Panc1 (cell line): ENCODE results near the gene CDHR4. TPM values are rescaled to one million over a fixed set of nuclear protein-coding genes. Genes with fewer than 3 reads are reported as not detected.

Experiments
- ATAC-seq: fragments of 200-7000 bp; cut with Tn5 transposase; 2 replicates; pipeline ENCODE4 v1.9.1; 2020; ENCODE audit warnings: mild to moderate bottlenecking, moderate library complexity
- BruUV-seq: library from RNA; stranded (reverse); fragments of 400-500 nt; replicated peaks from 2 replicates; lab custom pipeline; 2021; lab: Mats Ljungman, UMichigan
- CTCF ChIA-PET: fragments of 300-600 bp; sonication (Branson Sonifier 250); formaldehyde crosslinking; loops from one replicate; lab custom pipeline; 2022; ENCODE audit warnings: antibody characterized with exemption; lab: Charles Lee
- POLR2A ChIA-PET: fragments of 300-600 bp; sonication (Branson Sonifier 250); formaldehyde crosslinking; loops from one replicate; lab custom pipeline; 2022; ENCODE audit warnings: antibody characterized with exemption; lab: Charles Lee
- DNase-seq: peaks from one replicate; pipeline ENCODE4 v3.0.0-alpha.2; 2010; ENCODE audit warnings: low read depth, low spot score
- H3K27ac ChIP-seq: 2 replicates; pipeline ENCODE4 v1.5.1; 2011; ENCODE audit warnings: mild to moderate bottlenecking, low read length, inconsistent platforms
- H3K27me3 ChIP-seq: fragments of 200-500 bp; sonication (Bioruptor generic); 2 replicates; pipeline ENCODE4 v1.6.0; 2014; ENCODE audit warnings: low read length, inconsistent platforms; ENCODE audit not compliant: control insufficient read depth, insufficient read depth
- H3K36me3 ChIP-seq: fragments of 200-500 bp; sonication (Bioruptor generic); 2 replicates; pipeline ENCODE4 v1.5.1; 2014; ENCODE audit warnings: inconsistent platforms, mild to moderate bottlenecking, low read length, moderate library complexity; ENCODE audit not compliant: control insufficient read depth, insufficient read depth
- H3K4me1 ChIP-seq: 2 replicates; pipeline ENCODE4 v1.5.1; 2011; ENCODE audit warnings: inconsistent platforms, mild to moderate bottlenecking, low read length, moderate library complexity; ENCODE audit not compliant: control insufficient read depth, insufficient read depth
- H3K4me3 ChIP-seq, 2 experiments: 2 replicates each; pipeline ENCODE4 v1.5.1; 2011 to 2012; ENCODE audit warnings: low read depth in 2 of 2, low read length in 2 of 2, mild to moderate bottlenecking in 2 of 2, inconsistent platforms in 1 of 2, moderate library complexity in 1 of 2
- H3K9me3 ChIP-seq: fragments of 200-500 bp; sonication (Bioruptor generic); 2 replicates; pipeline ENCODE4 v1.5.1; 2014; ENCODE audit warnings: low read depth, mild to moderate bottlenecking, inconsistent platforms, low read length, moderate library complexity; ENCODE audit not compliant: control insufficient read depth, insufficient read depth
- POLR2AphosphoS5 ChIP-seq: IDR thresholded peaks from 2 replicates; pipeline ENCODE4 v1.6.1; 2012; ENCODE audit warnings: mild to moderate bottlenecking, low read depth, low read length, moderate library complexity
- REST ChIP-seq, 2 experiments: IDR thresholded peaks; 2 replicates each; pipeline ENCODE4 v1.6.1; 2011 to 2012; ENCODE audit warnings: low read depth in 2 of 2, control low read depth in 1 of 2, low read length in 1 of 2, mild to moderate bottlenecking in 1 of 2, moderate library complexity in 1 of 2; ENCODE audit not compliant: insufficient read depth in 1 of 2
- SIN3A ChIP-seq: IDR thresholded peaks from 2 replicates; pipeline ENCODE4 v1.6.1; 2012; ENCODE audit warnings: low read depth, mild to moderate bottlenecking, low read length, moderate library complexity, borderline replicate concordance; ENCODE audit not compliant: insufficient read depth
- TCF7L2 ChIP-seq: IDR thresholded peaks from 2 replicates; pipeline ENCODE4 v1.6.1; 2011; ENCODE audit warnings: mild to moderate bottlenecking, low read depth, low read length, inconsistent platforms
- in situ Hi-C: cut with HindIII; loops from 2 replicates; pipeline ENCODE4 v1.10.0; 2016; ENCODE audit warnings: low sequenced_read_pairs, low pct_unique_long_range_greater_than_20kb
- intact Hi-C: fragments of 100-400 bp; cut with micrococcal nuclease; formaldehyde crosslinking; loops from one replicate; pipeline ENCODE4 v1.10.0; 2022; ENCODE audit not compliant: unreplicated experiment
- total RNA-seq: library from RNA; stranded (reverse); gene quantifications from one replicate; pipeline ENCODE4 v1.2.1, GENCODE V29; 2021; ENCODE audit not compliant: unreplicated experiment
- TF ChIP-seq, protein P1 (sequence below): fragments of 450-650 bp; IDR thresholded peaks from 2 replicates; pipeline ENCODE4 v1.5.1; 2017; ENCODE audit warnings: mild to moderate bottlenecking

CDHR4 gene
- total RNA-seq, 1 experiment from 2014 or later = not detected

DNA sequence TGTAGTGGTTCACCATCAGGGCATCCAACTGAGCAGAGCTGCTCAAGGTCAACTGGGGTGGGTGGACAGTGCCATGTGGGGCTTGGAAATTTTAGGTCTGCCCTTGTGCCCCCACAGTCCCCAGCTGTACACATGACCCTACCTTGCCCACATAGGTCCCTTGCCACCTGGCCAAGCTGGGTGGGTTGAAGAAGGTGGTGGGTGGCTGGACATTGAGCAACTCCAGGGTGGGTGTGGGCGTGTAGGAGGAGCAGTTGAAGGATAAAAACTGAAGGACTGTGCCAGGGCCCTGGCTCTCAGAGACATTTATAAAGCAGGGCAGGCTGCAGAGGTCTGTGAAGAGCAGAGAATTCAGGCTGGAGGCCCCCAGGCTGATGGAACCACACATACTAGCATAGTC, 568 bp downstream of the CDHR4 start:
- in situ Hi-C loops (no loop called here), intact Hi-C loops (no loop called here)
- H3K36me3 ChIP-seq = no peaks in the 10 kb centered on the region
- H3K4me3 ChIP-seq = no peak overlapping the region
- POLR2A ChIA-PET = no interaction called here
- no peak for DNase-seq
- CTCF ChIA-PET = no interaction called here
- H3K27me3 ChIP-seq = no peaks in the 10 kb centered on the region
- no peak for ATAC-seq
- no peaks in the 10 kb centered on the region for H3K4me1 ChIP-seq
- no TSS peak for BruUV-seq
- TF ChIP-seq REST (IDR thresholded peaks at IDR 0.05; ENCODE audit: insufficient read depth in 1 of 2, low read depth in 2 of 2, low read length in 1 of 2) = no peak
- no peak for TF ChIP-seq POLR2AphosphoS5
- TF ChIP-seq, protein P1, sequence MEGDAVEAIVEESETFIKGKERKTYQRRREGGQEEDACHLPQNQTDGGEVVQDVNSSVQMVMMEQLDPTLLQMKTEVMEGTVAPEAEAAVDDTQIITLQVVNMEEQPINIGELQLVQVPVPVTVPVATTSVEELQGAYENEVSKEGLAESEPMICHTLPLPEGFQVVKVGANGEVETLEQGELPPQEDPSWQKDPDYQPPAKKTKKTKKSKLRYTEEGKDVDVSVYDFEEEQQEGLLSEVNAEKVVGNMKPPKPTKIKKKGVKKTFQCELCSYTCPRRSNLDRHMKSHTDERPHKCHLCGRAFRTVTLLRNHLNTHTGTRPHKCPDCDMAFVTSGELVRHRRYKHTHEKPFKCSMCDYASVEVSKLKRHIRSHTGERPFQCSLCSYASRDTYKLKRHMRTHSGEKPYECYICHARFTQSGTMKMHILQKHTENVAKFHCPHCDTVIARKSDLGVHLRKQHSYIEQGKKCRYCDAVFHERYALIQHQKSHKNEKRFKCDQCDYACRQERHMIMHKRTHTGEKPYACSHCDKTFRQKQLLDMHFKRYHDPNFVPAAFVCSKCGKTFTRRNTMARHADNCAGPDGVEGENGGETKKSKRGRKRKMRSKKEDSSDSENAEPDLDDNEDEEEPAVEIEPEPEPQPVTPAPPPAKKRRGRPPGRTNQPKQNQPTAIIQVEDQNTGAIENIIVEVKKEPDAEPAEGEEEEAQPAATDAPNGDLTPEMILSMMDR = no peak
- TF ChIP-seq SIN3A = no peak
- no peak for TF ChIP-seq TCF7L2
- no peak overlapping the region for H3K27ac ChIP-seq
- H3K9me3 ChIP-seq = no peaks in the 10 kb centered on the region

DNA sequence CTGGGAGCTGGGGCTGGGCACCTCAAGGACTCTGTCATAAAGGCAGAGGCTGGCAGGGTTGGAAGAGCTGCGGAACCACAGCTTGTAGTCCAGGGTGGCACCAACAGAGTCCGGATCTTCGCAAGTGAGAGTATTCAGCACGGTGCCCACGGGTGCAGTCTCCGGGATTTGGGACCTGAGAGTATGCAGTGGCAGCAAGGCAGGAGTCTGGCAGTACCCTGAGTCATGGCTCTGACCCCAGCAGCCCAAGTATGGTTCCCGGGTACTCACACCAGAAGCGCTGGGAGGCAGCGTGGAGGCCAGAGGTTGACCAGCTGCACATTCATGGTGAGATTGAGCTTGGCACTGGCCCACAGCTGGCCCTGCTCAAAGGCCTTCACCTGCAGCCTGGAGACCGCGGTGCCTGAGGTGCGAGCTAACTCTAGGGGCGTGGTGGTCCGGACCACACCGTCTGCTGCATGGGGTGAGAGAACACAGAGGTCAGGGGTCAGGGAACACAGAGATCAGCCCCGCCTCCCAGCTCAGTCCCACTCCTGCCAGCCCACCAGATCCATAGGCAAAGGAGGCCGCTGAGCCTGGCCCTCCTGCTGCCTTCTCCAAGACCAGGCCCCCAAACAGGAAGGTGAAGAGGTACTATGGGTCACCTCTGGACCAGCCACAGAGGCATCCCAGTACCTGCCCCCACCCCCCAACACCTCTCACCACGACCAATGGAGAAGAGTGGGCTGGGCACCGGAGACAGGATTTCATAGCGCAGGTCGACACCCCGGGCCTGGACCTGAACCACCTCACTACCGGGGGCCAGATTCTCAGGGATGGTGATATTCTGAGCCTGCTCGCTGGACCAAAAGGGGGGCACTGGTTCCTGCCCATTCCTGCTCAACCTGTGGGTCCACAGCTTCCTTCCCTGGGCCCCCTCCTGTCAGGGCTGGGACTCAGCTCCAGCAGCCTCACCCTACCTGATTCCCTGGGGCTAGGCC, 4.5 kb downstream of the CDHR4 start:
- H3K36me3 ChIP-seq = no peaks in the 10 kb centered on the region
- ChIA-PET CTCF (no interaction called here), POLR2A (no interaction called here)
- H3K4me1 ChIP-seq = no peaks in the 10 kb centered on the region
- no peaks in the 10 kb centered on the region for H3K27me3 ChIP-seq
- no peak overlapping the region for H3K27ac ChIP-seq
- intact Hi-C loops (no loop called here), in situ Hi-C loops (no loop called here)
- no TSS peak for BruUV-seq
- TF ChIP-seq, protein P1 = no peak
- TF ChIP-seq POLR2AphosphoS5 (no peak), REST (IDR thresholded peaks at IDR 0.05; ENCODE audit: insufficient read depth in 1 of 2, low read depth in 2 of 2, low read length in 1 of 2) (no peak), TCF7L2 (no peak), SIN3A (no peak)
- H3K9me3 ChIP-seq = no peaks in the 10 kb centered on the region
- DNase-seq = no peak
- ATAC-seq = no peak
- H3K4me3 ChIP-seq = no peak overlapping the region
